SK-N-SH treated with all-trans-retinoic acid at 6 μM for 48 hours (cell line): Measurements from ENCODE around the gene ARID3B.

Experiments
- ARNTL ChIP-seq: fragments of 450-650 bp; formaldehyde crosslinking; IDR thresholded peaks from 2 replicates; pipeline ENCODE4 v1.5.0; 2020; ENCODE audit warnings: low read depth, mild to moderate bottlenecking, moderate library complexity, borderline replicate concordance
- RARB ChIP-seq: fragments of 250-450 bp; sonication (Bioruptor Pico); IDR thresholded peaks from 2 replicates; pipeline ENCODE4 v1.8.0; 2021; ENCODE audit warnings: mild to moderate bottlenecking, moderate library complexity
- ZC3H10 ChIP-seq: fragments of 250-450 bp; sonication (Bioruptor Pico); IDR thresholded peaks from 2 replicates; pipeline ENCODE4 v1.5.1; 2021; ENCODE audit warnings: mild to moderate bottlenecking, moderate library complexity
- ZFP3 ChIP-seq: fragments of 250-450 bp; sonication (Bioruptor Pico); IDR thresholded peaks from 2 replicates; pipeline ENCODE4 v1.5.0; 2020; ENCODE audit warnings: mild to moderate bottlenecking, moderate library complexity
- ZFP30 ChIP-seq: fragments of 450-650 bp; formaldehyde crosslinking; IDR thresholded peaks from 2 replicates; pipeline ENCODE4 v1.5.0; 2022; ENCODE audit warnings: mild to moderate bottlenecking, moderate library complexity

DNA sequence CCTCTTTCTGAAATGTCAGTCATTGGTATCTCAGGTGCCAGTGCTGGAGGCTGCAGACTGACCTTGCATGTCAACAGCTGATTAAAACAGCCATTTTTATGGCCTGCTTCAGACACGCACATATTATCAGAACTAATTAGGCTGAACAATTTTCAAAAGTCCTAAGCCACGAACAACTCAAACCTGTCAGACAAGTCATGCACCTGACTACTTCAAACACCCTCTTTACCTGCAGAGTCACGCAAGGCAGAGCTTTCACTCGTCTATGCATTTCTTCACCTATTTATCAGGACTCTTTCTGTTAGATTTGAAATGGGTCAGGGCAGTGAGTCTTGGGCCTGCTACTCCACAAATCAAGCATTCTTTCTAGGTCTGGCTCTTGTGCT is 101.3 kb downstream of the ARID3B start:
- TF ChIP-seq ZFP3 (CRISPR knock-in tag) (no peak), ZC3H10 (no peak), ARNTL (CRISPR knock-in tag) (no peak), ZFP30 (no peak), RARB (no peak)
